ENCODE measurements around the gene SLC25A13.
"Not testable (repeated sequence)": the region's sequence is repeated elsewhere in the genome, so short reads cannot be mapped to it uniquely, and the experiment has no call there.

SLC25A13 gene

DNA sequence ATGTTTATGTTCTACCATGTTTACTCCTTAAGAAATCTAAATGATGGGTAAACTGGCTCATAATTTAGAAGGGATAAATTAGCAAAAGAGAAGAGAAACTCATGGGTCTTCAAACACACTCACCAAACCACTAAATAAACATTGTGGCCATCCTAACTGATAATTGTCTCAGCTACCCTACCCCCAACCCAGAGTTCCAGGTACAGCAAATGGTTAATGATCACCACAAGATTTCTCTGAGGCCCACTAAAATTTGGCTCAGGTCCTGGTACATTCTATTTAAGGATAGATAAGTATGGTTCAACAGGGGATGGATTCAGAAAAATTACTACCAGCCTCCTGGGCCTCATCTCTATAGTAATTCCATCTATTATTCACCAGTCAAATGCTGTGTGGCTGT is 21.4 kb downstream of the SLC25A13 start:
- in situ Hi-C loops (cut with HindIII; ENCODE audit: low sequenced_read_pairs) = no loop called here

DNA sequence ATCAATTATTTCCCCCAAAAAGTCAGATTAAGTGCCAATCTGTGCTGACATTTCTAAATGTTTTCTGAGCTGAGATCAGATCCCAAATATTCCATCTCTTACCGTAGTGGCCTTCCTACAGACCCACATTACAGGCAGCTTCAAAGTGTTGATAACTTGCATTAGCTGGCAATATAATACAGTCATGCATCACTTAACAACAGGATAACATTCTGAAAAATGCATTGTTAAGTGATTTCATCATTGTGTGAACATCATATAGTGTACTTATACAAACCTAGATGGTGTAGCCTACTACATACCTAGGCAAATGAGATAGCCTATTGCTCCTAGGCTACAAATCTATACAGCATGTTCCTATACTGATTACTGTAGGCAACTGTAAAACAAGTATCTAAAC is 22.4 kb downstream of the SLC25A13 start:
- in situ Hi-C loops (cut with HindIII; ENCODE audit: low sequenced_read_pairs) = no loop called here

DNA sequence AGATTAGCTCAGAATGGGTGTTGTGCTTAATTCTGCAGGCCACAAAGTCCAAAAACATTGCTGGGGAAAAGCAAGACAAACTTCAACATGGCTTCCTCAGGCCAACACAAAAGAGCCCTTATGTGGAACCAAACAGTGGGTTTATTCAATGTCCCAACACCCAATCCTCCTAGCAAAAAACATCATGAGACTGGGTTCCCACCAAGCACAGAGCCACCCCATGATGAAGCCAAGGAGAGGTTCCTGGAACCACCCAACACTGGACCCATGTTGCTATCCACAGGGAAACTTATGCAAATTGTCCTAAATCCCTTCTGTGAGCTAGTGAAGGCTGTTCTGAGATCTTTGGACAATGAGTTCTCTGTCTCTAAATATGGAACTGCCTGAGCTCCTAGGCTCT is 24.0 kb downstream of the SLC25A13 start:
- in situ Hi-C loops (cut with HindIII; ENCODE audit: low sequenced_read_pairs) = no loop called here

DNA sequence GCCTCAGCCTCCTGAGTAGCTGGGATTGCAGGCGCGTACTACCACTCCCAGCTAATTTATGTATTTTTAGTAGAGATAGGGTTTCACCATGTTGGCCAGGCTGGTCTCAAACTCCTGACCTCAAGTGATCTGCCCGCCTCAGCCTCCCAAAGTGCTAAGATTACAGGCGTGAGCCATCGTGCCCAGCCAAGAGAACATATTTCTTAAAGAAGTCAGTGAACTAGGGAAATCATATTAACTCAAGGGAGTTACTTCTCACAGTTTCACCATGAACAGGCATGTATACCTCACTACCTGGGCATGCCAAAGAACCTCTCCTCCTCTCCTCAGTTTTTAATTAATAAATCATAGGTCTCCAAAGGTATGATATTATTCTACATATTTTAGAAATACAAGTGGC is 24.5 kb downstream of the SLC25A13 start:
- in situ Hi-C loops (cut with HindIII; ENCODE audit: low sequenced_read_pairs) = not testable (repeated sequence)

DNA sequence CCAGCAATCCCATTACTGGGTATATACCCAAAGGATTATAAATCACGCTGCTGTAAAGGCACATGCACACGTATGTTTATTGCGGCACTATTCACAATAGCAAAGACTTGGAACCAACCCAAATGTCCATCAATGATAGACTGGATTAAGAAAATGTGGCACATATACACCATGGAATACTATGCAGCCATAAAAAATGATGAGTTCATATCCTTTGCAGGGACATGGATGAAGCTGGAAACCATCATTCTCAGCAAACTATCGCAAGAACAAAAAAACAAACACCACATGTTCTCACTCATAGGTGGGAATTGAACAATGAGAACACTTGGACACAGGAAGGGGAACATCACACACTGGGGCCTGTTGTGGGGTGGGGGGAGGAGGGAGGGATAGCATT is 28.0 kb downstream of the SLC25A13 start:
- in situ Hi-C loops (cut with HindIII; ENCODE audit: low sequenced_read_pairs) = not testable (repeated sequence)

DNA sequence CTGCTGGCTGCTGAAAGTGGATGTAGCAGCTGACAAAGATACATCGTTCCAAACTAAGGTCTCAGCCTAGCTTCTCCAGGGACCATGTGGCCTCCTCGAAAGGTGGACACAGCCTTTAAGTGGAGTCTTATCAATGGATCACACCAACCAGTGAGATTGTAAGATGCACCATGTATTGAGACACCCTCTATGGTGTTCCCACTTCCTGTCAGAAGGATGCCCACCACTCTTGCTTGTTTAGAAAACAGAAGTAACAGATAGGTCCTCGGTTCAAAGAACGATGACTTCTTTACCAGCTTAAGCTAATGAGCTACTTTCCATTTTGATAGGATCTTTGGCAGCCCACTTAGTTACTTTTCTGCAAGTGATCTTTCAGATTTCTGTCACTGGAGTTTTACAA is 34.3 kb downstream of the SLC25A13 start:
- in situ Hi-C loops (cut with HindIII; ENCODE audit: low sequenced_read_pairs) = no loop called here

DNA sequence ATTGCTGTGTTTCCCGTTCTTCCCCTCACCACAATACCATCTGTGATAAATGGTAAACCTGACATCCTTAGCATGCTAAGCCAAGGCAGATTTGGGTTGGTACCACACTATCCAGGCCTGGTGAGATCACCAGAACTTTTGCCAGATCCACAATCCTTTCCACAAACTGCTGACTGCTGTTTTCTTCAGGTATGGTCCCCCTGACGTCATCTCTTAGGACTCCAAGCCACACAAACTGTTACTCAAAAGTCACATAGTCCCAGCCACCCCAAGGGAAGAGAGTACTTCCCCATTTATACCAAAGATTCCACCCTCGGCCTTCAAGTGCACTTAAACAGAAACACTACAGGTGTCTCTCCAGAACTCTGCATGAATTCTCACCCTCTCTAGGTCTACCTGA is 34.8 kb downstream of the SLC25A13 start:
- in situ Hi-C loops (cut with HindIII; ENCODE audit: low sequenced_read_pairs) = no loop called here

DNA sequence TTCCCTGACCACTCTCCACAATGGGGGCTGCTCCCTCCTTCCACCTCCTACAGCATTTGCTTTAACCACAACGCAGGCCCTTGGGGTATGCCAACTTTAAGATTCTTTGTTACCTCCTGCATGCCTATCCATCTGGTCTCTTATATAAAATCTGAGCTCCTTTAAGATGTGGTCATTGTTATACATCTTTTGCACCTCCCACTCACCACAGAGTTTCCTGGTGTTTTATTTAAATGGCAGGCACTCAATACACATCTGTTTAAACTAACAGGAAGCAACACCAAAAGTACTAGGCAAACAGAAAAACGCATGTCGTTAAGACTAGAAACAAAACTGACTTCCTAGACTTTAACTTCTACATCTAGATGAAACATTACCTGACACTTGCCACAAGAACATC is 36.3 kb downstream of the SLC25A13 start:
- in situ Hi-C loops (cut with HindIII; ENCODE audit: low sequenced_read_pairs) = no loop called here

DNA sequence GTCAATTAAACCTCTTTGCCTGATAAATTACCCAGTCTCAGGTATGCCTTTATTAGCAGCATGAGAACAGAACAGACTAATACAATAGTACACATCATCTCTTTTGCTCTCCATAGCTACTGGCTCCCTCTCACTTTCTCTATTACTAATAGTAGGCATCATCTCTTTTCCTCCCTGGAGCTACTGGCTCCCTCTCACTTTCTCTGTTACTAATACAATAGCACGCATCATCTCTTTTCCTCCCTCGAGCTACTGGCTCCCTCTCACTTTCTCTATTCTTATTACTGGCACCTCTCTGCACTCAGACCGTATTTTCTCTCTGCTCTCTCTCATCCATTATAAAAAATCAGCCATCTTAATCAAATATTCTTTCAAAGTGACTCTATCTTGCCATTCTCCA is 37.1 kb downstream of the SLC25A13 start:
- in situ Hi-C loops (cut with HindIII; ENCODE audit: low sequenced_read_pairs) = no loop called here

DNA sequence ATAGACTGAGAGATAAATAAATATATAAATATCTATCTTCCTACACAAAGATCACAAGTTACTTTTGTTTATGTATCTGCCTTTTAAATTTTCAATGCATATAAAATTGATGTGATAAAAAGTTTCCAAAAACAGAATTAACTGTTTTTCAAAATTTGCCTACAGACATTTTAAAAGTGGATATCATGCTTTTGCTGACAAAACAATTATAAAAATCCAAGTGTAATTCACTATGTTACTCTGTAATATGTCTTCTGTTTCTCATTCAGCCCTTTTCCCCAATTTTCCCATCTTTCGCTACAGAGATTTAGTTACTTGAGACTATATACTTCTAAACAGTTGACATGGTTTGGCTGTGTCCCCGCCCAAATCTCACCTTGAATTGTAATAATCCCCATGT is 37.7 kb downstream of the SLC25A13 start:
- in situ Hi-C loops (cut with HindIII; ENCODE audit: low sequenced_read_pairs) = no loop called here

DNA sequence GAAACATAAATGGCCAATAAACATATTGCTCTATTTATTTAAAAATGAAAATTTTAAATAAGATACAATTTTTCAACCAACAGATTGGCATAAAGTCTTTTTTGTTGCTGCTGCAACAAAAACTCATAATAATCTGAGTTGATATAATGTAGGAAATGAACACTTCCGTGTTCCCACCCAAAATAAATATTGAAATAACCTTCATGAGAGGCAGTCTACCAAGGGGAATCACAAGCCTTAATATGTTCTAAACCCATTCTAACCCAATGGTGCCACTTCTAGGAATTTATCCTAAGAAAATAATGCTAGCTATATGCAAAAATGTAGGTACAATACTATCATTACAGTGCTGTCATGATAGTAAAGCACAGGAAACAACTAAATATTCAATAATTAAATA is 39.1 kb downstream of the SLC25A13 start:
- in situ Hi-C loops (cut with HindIII; ENCODE audit: low sequenced_read_pairs) = no loop called here

DNA sequence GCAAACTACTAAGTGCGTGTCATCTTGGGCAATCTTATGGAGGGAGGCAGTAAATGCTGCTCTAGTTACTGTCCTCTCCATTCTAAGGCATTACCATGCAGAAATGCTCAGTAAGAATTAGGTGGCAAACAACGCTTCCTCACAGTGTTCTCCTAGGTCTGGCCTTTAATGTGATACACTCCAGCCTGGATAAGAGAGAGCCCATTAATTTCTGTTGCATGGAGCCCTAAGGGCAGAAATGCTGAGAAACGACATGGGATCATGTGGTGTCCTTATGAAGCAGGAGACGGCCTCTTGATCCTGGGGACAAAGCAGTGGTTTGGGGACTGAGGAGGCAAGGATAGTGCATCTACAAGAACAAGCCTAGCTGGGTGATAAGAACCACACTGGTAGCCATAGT is 44.0 kb downstream of the SLC25A13 start:
- in situ Hi-C loops (cut with HindIII; ENCODE audit: low sequenced_read_pairs) = no loop called here

DNA sequence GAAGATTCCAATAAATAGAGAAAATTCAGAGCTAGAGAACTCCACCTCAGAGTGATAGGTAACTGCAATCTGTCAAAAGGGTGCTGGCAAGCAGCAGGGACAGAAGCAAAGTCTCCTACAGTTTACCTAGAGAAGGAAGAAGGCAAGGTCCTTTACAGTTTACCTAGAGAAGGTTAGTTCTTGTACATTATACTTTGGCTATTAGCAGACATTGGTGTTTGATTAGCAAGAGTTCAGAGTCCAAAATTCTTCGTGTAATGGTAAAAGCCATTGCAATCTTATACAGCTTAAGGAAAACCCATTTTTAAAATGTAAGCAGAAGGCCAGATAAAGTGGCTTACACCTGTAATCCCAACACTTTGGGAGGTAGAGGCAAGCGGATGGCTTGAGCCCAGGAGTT is 45.9 kb downstream of the SLC25A13 start:
- in situ Hi-C loops (cut with HindIII; ENCODE audit: low sequenced_read_pairs) = no loop called here

DNA sequence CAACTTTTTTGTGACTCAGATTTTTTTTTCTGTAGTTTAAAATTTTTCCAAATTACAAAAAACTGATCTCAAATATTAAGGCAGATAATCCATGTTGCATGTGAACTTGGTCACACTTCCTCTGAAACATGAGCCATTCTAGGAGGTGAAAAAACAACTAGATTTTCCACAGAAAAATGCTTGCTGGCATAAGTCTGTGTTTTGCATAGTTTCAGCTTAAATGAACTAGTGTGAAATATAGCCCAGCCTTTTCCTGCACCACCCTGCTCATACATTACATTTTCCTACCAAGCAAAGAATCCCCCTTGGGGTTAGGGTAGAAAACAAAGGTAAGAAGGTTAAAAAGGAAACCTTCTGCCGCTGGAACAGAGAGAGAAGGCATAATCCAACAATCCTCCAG is 48.2 kb downstream of the SLC25A13 start:
- in situ Hi-C loops (cut with HindIII; ENCODE audit: low sequenced_read_pairs) = no loop called here

DNA sequence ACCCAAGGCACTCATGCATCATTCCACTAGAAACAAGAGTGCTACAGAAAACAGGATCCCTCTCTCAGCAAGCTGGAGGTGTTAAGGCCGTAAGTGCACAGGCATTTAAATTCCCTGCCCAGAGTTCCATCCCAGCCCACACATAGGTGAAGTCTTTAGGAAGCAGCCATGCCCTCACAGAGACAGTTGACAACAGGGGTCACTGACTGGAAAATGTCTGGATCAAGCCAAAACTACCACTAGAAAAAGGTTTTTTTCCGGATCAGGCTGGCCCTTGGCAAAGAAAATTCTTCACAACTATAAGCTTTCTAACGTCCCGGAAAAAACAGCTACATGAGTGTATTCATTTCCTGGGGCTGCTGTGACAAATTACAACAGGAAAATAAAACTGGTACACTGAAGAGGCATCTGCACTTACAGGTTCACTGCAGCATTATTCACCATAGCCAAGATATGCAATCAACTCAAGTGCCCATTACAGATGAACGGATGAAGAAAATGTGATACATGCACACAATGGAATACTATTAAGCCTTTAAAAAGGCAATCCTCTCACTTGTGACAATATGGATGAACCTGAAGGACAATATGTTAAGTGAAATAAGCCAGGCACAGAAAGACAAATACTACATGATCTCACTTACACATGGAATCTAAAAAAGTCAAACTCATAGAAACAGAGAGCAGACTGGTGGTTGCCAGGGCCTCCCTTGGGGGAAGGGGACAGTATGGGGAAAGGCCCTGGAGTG is 52.5 kb downstream of the SLC25A13 start:
- in situ Hi-C loops (cut with HindIII; ENCODE audit: low sequenced_read_pairs) = no loop called here

DNA sequence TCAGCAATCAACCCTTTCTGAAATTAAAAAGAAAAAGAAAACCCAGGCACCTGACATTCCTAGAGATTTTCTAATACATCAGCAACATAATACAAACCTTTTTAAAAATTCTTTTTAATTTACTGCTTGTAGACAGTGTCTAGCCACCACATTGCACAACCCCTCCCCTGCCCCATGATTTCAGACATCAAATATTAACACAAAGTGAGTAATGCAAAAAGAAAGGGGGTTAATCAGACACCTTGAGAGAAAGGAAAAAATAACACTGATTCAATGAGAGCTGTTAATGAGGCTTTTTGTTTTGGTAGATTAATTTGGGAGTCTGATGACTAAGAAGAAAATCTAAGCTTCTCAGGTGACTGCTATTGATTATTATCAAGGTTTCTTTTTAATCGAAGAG is 55.3 kb downstream of the SLC25A13 start:
- in situ Hi-C loops (cut with HindIII; ENCODE audit: low sequenced_read_pairs) = no loop called here

DNA sequence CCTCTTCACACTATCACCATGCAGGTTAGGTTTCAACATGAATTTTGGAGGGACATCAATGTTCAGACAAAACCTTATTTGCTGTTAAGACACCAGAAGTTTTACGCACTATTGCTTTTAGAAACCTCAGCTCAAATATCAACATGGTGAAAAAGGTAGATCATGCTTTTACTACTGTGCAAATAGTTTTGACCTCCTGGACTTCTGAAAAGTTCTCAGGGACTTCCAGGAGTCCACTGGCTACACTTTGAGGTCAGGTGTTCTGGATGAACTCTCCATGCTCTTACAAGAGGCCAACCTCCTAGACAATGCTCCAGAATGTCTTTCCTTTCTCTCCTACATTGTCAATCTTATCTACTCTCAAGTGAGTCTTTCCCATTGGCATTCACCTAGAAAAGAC is 55.9 kb downstream of the SLC25A13 start:
- in situ Hi-C loops (cut with HindIII; ENCODE audit: low sequenced_read_pairs) = no loop called here

DNA sequence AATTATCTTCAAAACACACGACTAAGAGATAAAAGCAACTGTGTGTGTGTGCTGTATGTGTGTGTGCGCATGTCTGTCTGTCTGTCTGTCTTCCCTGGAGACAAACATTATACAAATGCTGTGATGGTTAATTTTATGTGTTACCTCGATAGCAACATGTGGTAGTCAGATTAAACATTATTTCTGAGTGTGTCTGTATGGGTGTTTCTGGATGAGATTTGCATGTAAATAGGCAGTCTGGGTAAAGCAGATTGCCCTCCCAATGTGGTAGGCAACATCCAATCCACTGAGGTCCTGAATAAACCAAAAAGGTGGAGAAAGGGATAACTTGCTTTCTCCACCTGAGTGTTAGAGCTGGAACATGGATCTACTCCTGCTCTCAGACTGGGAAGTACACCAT is 67.9 kb downstream of the SLC25A13 start:
- in situ Hi-C loops (cut with HindIII; ENCODE audit: low sequenced_read_pairs) = no loop called here

DNA sequence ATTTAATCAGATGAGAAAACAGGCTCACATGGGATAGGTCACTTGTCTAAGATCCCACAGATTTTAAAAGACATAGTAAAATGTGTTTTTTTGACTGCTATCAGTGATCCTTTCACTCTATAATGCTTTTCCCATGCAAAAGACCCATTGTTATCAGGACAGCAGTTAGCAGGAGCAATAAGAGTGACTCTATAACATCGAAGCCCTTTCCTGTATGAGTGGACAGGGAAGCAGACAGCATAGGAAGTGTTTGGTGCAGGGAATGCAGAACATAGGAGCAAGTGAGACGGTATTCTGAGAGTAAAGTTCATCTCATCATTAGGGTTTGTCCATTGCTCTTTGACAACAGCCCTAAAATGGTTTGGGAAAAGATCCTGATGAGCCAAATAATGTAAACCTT is 68.5 kb downstream of the SLC25A13 start:
- in situ Hi-C loops (cut with HindIII; ENCODE audit: low sequenced_read_pairs) = no loop called here

DNA sequence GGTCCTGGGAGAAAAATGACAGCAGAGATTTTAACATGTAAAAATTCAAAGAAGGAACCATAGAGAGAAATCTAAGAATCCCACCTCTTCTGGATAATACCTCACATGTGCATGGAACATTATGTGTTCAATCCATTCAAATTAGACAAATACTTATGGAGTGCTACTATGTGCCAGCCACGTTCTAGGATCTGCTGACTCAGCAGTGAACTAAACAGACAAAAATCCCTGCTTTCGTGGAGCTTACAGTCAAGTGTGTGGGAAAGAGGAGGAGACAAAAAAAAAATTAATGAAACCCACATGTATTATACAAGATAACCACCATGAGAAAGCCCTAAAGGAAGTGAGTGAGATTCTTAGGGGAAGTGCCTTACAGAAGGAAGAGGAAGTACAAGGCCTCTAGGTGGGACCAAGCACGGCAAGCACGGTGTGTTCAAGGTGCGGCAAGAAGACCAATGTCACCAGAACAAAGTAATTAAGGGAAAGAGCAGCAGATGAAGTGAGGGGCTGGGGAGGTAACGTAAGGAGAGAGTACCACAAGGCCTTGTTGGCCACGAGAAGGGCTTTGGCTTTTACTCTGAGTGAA is 71.0 kb downstream of the SLC25A13 start:
- in situ Hi-C loops (cut with HindIII; ENCODE audit: low sequenced_read_pairs) = no loop called here

DNA sequence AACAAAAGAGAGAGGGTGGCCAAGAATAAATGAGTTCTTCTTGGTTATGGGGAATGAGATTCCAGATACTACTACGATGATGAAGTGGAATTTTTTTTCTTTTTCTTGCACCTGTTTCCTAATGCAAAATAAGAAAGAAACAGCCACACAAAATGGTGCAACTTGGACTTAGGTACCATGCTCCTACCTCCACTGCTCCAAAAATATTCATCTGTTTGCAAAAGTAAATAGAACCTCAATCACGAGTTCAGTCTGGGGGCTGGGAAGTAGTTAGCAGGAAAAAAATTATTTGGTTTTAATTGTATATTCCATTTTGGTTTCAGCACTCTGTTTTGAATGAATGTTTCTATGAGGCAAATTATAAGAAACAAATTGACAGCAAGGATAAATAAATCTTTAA is 73.5 kb downstream of the SLC25A13 start:
- in situ Hi-C loops (cut with HindIII; ENCODE audit: low sequenced_read_pairs) = no loop called here

DNA sequence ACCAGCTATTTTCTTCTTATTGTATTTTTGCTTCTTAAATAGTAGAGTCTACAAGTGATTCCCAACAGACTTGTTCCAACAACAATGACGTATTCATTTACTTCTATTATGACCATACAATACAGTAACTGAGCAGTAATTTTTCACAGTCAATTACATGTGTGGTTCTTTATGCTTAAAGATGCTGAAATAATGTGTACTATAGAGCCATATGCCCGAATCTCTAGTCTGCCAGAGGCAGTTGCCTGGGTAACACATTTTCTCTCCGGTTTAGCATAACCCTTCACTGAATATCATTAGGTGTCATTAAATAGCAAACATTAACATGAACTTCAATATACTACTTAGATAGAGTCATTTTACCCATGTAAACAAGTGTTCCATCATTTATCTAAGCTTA is 75.0 kb downstream of the SLC25A13 start:
- in situ Hi-C loops (cut with HindIII; ENCODE audit: low sequenced_read_pairs) = no loop called here

DNA sequence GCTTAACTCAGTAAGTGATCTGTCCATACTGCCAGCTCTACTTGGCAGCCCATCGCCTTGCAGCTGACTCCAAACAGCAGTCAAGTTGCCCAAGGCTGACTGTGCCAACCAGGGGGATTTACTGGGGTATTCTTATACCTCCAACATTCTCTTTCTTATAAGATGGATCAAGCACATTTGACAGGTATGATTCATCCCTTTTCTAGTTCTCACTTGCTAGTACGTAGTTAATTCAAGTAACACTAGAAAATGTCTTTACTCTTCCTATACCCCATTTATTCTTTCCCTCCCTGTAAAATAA is 77.0 kb downstream of the SLC25A13 start:
- in situ Hi-C loops (cut with HindIII; ENCODE audit: low sequenced_read_pairs) = no loop called here
